Esophagus squamous epithelium (tissue), 4 donors: Measurements from ENCODE around the gene MLLT3.

Experiments
- CTCF ChIP-seq, 6 experiments: fragments of 450-650 bp in 4 of 6; fragments of 200-600 bp in 2 of 6; sonication (generic) in 2 of 6; IDR thresholded peaks; one replicate each; pipeline ENCODE4 v1.5.1; 2016 to 2019; ENCODE audit warnings: antibody characterized with exemption in 6 of 6, mild to moderate bottlenecking in 4 of 6, moderate library complexity in 4 of 6
- POLR2A ChIP-seq, 4 donors: fragments of 450-650 bp; IDR thresholded peaks; one replicate each; pipeline ENCODE4 v1.6.1; 2017; ENCODE audit warnings: antibody characterized with exemption in 4 of 4, mild to moderate bottlenecking in 4 of 4, moderate library complexity in 3 of 4

GRCh38 chr9:20592673-20593072 is 29.6 kb downstream of the MLLT3 start:
- TF ChIP-seq CTCF (IDR thresholded peaks at IDR 0.05) (no peak), POLR2A (IDR thresholded peaks at IDR 0.05) (no peak)
